Activated gamma-delta T cell (primary cell): ENCODE data around the gene BCAT1.
"Not testable (repeated sequence)": the region's sequence is repeated elsewhere in the genome, so short reads cannot be mapped to it uniquely, and the experiment has no call there.

ENCODE experiments used
- DNase-seq: peaks from one replicate; lab custom pipeline; 2025; lab: John Stamatoyannopoulos, UW

Gene BCAT1

GRCh38 chr12:24901576-24902461 is 47.1 kb downstream of the BCAT1 start:
- no peak for DNase-seq

GRCh38 chr12:24900196-24900595 is 48.7 kb downstream of the BCAT1 start:
- no peak for DNase-seq

- no peak for DNase-seq
Measured at GRCh38 chr12:24899503-24900075, 49.3 kb downstream of the BCAT1 start.

GRCh38 chr12:24898606-24899005 is 50.3 kb downstream of the BCAT1 start:
- no peak for DNase-seq

- no peak for DNase-seq
Measured at GRCh38 chr12:24898185-24898584, 50.7 kb downstream of the BCAT1 start.

GRCh38 chr12:24896171-24896570 is 52.7 kb downstream of the BCAT1 start:
- no peak for DNase-seq

- no peak for DNase-seq
Measured at GRCh38 chr12:24895612-24896011, 53.3 kb downstream of the BCAT1 start.

GRCh38 chr12:24894879-24895278 is 54.0 kb downstream of the BCAT1 start:
- DNase-seq, result no peak

- DNase-seq, result no peak
Measured at GRCh38 chr12:24890048-24890803, 58.7 kb downstream of the BCAT1 start.

- no peak for DNase-seq
Measured at GRCh38 chr12:24889411-24889810, 59.5 kb downstream of the BCAT1 start.

GRCh38 chr12:24888813-24889212 is 60.1 kb downstream of the BCAT1 start:
- no peak for DNase-seq

- no peak for DNase-seq
Measured at GRCh38 chr12:24884911-24885310, 64.0 kb downstream of the BCAT1 start.

- DNase-seq, result no peak
Measured at GRCh38 chr12:24881724-24882371, 67.1 kb downstream of the BCAT1 start.

GRCh38 chr12:24881227-24881626 is 67.7 kb downstream of the BCAT1 start:
- no peak for DNase-seq

- DNase-seq, result no peak
Measured at GRCh38 chr12:24880732-24881131, 68.2 kb downstream of the BCAT1 start.

- no peak for DNase-seq
Measured at GRCh38 chr12:24879644-24880043, 69.3 kb downstream of the BCAT1 start.

GRCh38 chr12:24875014-24875413 is 73.9 kb downstream of the BCAT1 start:
- DNase-seq, result no peak

GRCh38 chr12:24872211-24872610 is 76.7 kb downstream of the BCAT1 start:
- no peak for DNase-seq

GRCh38 chr12:24866139-24866538 is 82.8 kb downstream of the BCAT1 start:
- DNase-seq, result not testable (repeated sequence)

GRCh38 chr12:24864796-24865125 is 84.1 kb downstream of the BCAT1 start:
- no peak for DNase-seq

GRCh38 chr12:24861766-24862540 is 86.9 kb downstream of the BCAT1 start:
- DNase-seq, result no peak

- DNase-seq, result no peak
Measured at GRCh38 chr12:24860546-24860945, 88.4 kb downstream of the BCAT1 start.
